HG03520 (cell line): Measurements from ENCODE around the gene EMP2.

Experiments used
- ATAC-seq: cut with Tn5 transposase; IDR thresholded peaks from one replicate; pipeline ENCODE4 v1.9.1; 2021; ENCODE audit warnings: mild to moderate bottlenecking, moderate library complexity; ENCODE audit not compliant: unreplicated experiment

Gene EMP2

GRCh38 chr16:10610499-10611184, 30.2 kb upstream of the EMP2 start:
- ATAC-seq: no peak

GRCh38 chr16:10609402-10609774, 29.0 kb upstream of the EMP2 start:
- ATAC-seq: no peak

GRCh38 chr16:10608687-10609401, 28.4 kb upstream of the EMP2 start:
- ATAC-seq: no peak

GRCh38 chr16:10607157-10607556, 26.8 kb upstream of the EMP2 start:
- no peak for ATAC-seq

GRCh38 chr16:10606607-10607006, 26.2 kb upstream of the EMP2 start:
- ATAC-seq: no peak

- no peak for ATAC-seq
Measured at GRCh38 chr16:10605636-10606035, 25.2 kb upstream of the EMP2 start.

GRCh38 chr16:10601444-10602408, 21.3 kb upstream of the EMP2 start:
- no peak for ATAC-seq

- no peak for ATAC-seq
Measured at GRCh38 chr16:10600782-10601443, 20.5 kb upstream of the EMP2 start.

- ATAC-seq: peak; percentile 63
Measured at GRCh38 chr16:10599626-10600025, 19.2 kb upstream of the EMP2 start.

- no peak for ATAC-seq
Measured at GRCh38 chr16:10598157-10598556, 17.8 kb upstream of the EMP2 start.

GRCh38 chr16:10597187-10597601, 16.8 kb upstream of the EMP2 start:
- no peak for ATAC-seq

- no peak for ATAC-seq
Measured at GRCh38 chr16:10594312-10594950, 14.0 kb upstream of the EMP2 start.

GRCh38 chr16:10592611-10593010, 12.2 kb upstream of the EMP2 start:
- no peak for ATAC-seq

- ATAC-seq: no peak
Measured at GRCh38 chr16:10590342-10590741, 9.9 kb upstream of the EMP2 start.

GRCh38 chr16:10589109-10589508, 8.7 kb upstream of the EMP2 start:
- ATAC-seq: no peak

GRCh38 chr16:10587622-10588021, 7.2 kb upstream of the EMP2 start:
- no peak for ATAC-seq

GRCh38 chr16:10584981-10585438, 4.6 kb upstream of the EMP2 start:
- ATAC-seq: no peak

- no peak for ATAC-seq
Measured at GRCh38 chr16:10583269-10583668, 2.9 kb upstream of the EMP2 start.

- no peak for ATAC-seq
Measured at GRCh38 chr16:10581507-10581906, 1.1 kb upstream of the EMP2 start.

GRCh38 chr16:10580883-10581247, 467 bp upstream of the EMP2 start:
- ATAC-seq: no peak
